ENCODE results near the gene CFAP92.

- peak in 1 of 2 donors; percentile 90 for TF ChIP-seq POLR2A (IDR thresholded peaks at IDR 0.05)
- TF ChIP-seq CTCF (IDR thresholded peaks at IDR 0.05) = peak in 2 of 6 experiments; percentile 1 to 45
Measured at GRCh38 chr3:128879125-128879969, 114.5 kb downstream of the CFAP92 start, which contains the start of gene ACAD9.

Measured in thyroid gland (tissue), 4 donors.